Measurements from ENCODE around the gene SORBS1.

Gene SORBS1

DNA sequence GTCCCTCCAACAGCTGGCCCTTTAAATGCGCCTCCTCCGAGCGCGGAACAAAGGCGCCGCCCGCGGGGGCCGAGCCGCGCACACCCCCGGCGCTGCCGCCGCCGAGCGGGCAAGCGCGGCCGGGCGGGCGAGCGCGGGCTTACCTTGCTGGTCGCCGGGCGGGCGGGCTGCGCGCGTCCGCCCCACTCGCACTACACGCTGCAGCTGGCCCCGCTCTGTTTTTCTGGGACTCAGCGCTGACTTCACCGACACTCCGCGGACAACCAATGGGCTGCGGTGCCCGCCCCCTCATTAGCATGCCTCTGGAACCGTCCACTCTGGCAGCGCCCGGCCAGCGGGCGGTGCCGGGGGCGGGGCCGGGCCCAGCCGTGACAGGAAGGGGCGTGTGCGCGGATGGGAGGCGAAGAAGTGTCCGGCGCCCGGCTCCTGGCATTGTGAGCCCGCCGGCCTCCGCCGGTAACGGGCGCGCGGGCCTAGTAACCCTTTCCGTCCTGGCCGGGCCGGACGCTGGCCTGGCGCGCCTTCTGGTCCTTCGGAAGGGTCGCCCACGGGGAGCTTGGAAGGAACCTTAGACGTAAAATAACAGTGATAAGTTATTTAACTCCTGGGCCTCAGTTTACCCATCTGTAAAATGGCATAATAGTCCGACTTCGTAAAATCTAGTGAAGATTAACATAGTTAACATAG lies at the start of gene SORBS1:
SORBS1 (minus strand) TSS at position 195 of the 687 bp plus-strand sequence. CDS start 120,236 bp downstream, outside the sequence.
- H3K36me3 ChIP-seq (ENCODE audit: insufficient read depth, low read depth, low read length) = no peaks in the 10 kb centered on the region
- H3K27ac ChIP-seq (ENCODE audit: low read length) = no peak within 1 kb of the TSS
- no peaks in the 10 kb centered on the region for H3K9me3 ChIP-seq (ENCODE audit: insufficient read depth, low read depth, low read length)
- peaks cover 12% of the 10 kb centered on the region for H3K27me3 ChIP-seq (ENCODE audit: insufficient read depth, low read length)
- peaks cover 23% of the 10 kb centered on the region; the same call in 1 of the 2 replicates for H3K4me1 ChIP-seq (ENCODE audit: insufficient read depth, low read length)
- peak within 1 kb of the TSS; percentile 94 for H3K4me3 ChIP-seq (ENCODE audit: low read length)
- H3K9ac ChIP-seq (ENCODE audit: low read depth, low read length) = peak within 1 kb of the TSS; percentile 72; the same call in 1 of the 2 replicates

DNA sequence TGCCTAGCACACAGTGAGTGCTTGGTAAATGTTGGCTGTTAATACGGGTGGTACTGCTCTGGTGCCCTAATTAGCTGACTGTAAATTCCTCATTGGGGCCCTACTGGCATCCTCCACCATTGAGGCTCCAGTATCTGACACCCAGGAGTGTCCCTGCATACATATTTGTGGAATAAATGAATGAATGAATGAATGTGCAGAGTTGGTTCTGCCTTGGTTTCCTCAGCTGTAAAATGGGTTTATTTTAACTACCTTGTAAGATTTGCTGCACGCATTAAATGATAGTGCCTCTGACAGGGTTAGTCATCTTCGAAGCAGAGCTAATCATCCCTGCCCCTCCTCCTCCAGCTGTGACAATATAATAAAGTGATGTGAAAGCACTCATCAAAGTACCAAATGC lies 49.6 kb upstream of the SORBS1 start:
- H3K27me3 ChIP-seq (ENCODE audit: insufficient read depth, low read length) = no peaks in the 10 kb centered on the region
- H3K36me3 ChIP-seq (ENCODE audit: insufficient read depth, low read depth, low read length) = peaks cover 98% of the 10 kb centered on the region
- no peaks in the 10 kb centered on the region for H3K4me1 ChIP-seq (ENCODE audit: insufficient read depth, low read length)
- no peak overlapping the region for H3K9ac ChIP-seq (ENCODE audit: low read depth, low read length)
- H3K4me3 ChIP-seq (ENCODE audit: low read length) = no peak overlapping the region
- no peaks in the 10 kb centered on the region for H3K9me3 ChIP-seq (ENCODE audit: insufficient read depth, low read depth, low read length)
- no peak overlapping the region for H3K27ac ChIP-seq (ENCODE audit: low read length)

DNA sequence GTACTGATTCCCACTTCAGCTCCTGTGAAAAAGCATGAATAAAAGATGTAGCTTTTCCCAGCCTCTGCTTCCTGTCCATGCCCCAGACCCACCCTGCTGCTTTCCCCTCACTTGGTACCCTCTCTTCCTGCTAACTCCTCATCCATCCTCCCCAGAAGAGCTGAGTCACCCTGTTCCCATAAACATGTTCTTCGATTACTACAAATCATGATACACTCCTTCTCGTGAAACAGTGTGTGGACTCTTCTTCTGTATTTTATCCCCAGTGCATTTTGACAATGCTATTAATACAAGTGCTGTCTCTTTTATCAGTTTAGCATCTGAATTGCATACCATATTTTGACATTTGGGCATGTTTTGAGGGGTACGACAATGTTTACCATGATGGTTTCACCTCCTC lies 45.8 kb upstream of the SORBS1 start:
- H3K4me1 ChIP-seq (ENCODE audit: insufficient read depth, low read length) = 0 out of 2 replicates have a peak, but pooled peaks cover 4% of the 10 kb centered on the region
- peaks cover 66% of the 10 kb centered on the region for H3K36me3 ChIP-seq (ENCODE audit: insufficient read depth, low read depth, low read length)
- H3K4me3 ChIP-seq (ENCODE audit: low read length) = no peak overlapping the region
- no peaks in the 10 kb centered on the region for H3K9me3 ChIP-seq (ENCODE audit: insufficient read depth, low read depth, low read length)
- no peak overlapping the region for H3K9ac ChIP-seq (ENCODE audit: low read depth, low read length)
- no peaks in the 10 kb centered on the region for H3K27me3 ChIP-seq (ENCODE audit: insufficient read depth, low read length)
- no peak overlapping the region for H3K27ac ChIP-seq (ENCODE audit: low read length)

DNA sequence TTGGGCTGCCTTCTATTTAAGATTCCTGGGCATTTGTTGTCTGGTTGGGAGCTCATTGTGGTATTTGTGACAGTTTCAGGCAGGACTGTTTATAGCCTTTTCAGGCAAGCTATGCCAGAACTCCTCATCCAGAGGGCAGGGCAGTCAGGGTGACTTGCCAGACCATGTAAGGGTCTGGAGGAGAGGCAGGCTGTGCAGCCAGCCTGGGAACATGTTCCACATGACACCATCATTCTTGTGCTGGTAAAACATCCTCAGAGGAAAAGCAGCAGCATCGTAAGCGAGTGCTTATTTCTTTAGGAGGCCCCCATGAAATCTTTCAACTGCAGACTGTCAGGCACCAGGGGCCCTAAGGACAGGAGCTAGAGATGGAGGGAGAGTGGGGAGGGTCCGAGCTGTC lies 44.0 kb upstream of the SORBS1 start:
- Histone ChIP-seq H3K27ac (ENCODE audit: low read length) (no peak overlapping the region), H3K9ac (ENCODE audit: low read depth, low read length) (no peak overlapping the region), H3K36me3 (ENCODE audit: insufficient read depth, low read depth, low read length) (peaks cover 49% of the 10 kb centered on the region), H3K9me3 (ENCODE audit: insufficient read depth, low read depth, low read length) (no peaks in the 10 kb centered on the region), H3K27me3 (ENCODE audit: insufficient read depth, low read length) (no peaks in the 10 kb centered on the region), H3K4me1 (ENCODE audit: insufficient read depth, low read length) (0 out of 2 replicates have a peak, but pooled peaks cover 4% of the 10 kb centered on the region), H3K4me3 (ENCODE audit: low read length) (no peak overlapping the region)

DNA sequence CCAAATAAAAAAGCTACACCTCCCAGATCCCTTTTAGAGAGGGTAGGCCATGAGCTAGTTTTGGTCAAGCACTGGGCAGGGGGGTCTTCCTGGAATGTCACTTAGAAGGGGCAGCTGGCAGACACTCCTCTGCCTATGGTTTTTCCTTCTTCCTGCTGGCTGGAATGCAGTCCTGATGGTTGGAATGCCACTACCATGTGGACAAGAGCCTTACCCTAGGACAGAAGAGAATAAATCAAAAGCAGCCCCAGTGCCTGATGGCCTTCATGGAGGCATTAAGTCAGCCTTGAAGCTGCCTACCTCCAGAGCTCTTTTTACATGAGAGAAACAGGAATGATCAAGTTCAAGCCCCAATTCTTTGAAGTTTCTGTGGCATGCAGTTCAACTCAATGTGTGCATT lies 43.5 kb upstream of the SORBS1 start:
- H3K9ac ChIP-seq (ENCODE audit: low read depth, low read length) = no peak overlapping the region
- H3K27ac ChIP-seq (ENCODE audit: low read length) = no peak overlapping the region
- 0 out of 2 replicates have a peak, but pooled peaks cover 4% of the 10 kb centered on the region for H3K4me1 ChIP-seq (ENCODE audit: insufficient read depth, low read length)
- H3K4me3 ChIP-seq (ENCODE audit: low read length) = no peak overlapping the region
- H3K9me3 ChIP-seq (ENCODE audit: insufficient read depth, low read depth, low read length) = no peaks in the 10 kb centered on the region
- H3K36me3 ChIP-seq (ENCODE audit: insufficient read depth, low read depth, low read length) = peaks cover 43% of the 10 kb centered on the region
- no peaks in the 10 kb centered on the region for H3K27me3 ChIP-seq (ENCODE audit: insufficient read depth, low read length)

DNA sequence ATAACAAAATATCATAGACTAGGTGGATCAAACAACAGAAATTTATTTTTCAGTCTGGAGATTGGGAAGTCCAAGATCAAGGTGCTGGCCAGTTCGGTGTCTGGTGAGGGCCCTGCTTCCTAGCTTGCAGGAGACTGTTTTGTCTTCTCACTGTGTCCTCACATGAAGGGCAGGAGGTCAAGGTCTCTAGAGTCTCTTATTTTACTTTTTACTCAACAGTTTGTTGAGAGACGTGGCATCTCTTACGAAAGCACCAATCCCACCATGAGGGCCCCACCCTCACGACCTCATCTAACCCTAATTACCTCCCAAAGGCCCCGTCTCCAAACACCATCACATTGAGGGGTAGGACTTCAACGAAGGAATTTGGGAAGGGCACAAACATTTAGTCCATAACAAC lies 41.2 kb upstream of the SORBS1 start:
- no peaks in the 10 kb centered on the region for H3K9me3 ChIP-seq (ENCODE audit: insufficient read depth, low read depth, low read length)
- H3K9ac ChIP-seq (ENCODE audit: low read depth, low read length) = no peak overlapping the region
- no peaks in the 10 kb centered on the region for H3K27me3 ChIP-seq (ENCODE audit: insufficient read depth, low read length)
- peaks cover 23% of the 10 kb centered on the region for H3K36me3 ChIP-seq (ENCODE audit: insufficient read depth, low read depth, low read length)
- no peak overlapping the region for H3K4me3 ChIP-seq (ENCODE audit: low read length)
- H3K27ac ChIP-seq (ENCODE audit: low read length) = no peak overlapping the region
- 0 out of 2 replicates have a peak, but pooled peaks cover 4% of the 10 kb centered on the region for H3K4me1 ChIP-seq (ENCODE audit: insufficient read depth, low read length)

DNA sequence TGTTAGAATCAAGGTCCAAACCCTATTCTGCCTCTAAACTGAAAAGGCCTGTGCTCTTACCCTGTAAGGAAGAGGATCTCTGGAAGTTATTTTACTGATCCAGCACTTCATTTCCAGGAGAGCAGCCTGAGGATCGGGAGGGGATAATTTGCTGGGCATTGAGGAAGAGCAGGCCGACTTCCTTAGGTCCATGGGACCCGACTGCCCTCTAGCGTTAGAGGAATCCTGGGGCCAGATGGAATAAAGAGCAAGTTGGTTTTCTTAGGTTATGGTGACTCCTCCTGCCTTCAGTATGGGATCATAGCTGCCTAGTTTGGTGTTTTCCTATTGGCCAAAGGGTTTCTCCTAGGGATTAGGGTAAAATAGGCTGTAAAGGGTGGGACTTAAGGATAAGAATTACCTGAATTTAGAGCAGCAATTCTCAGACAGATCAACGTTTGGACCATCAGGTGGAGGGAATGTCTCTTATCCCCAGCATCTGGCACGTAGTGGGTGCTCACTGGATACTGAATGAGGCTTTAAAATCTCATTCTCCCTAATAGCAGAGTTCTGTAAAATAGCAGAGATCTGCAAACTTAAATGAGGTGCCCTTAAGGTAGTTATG lies 40.0 kb upstream of the SORBS1 start:
- H3K9me3 ChIP-seq (ENCODE audit: insufficient read depth, low read depth, low read length) = no peaks in the 10 kb centered on the region
- H3K36me3 ChIP-seq (ENCODE audit: insufficient read depth, low read depth, low read length) = peaks cover 11% of the 10 kb centered on the region
- H3K4me3 ChIP-seq (ENCODE audit: low read length) = no peak overlapping the region
- no peak overlapping the region for H3K27ac ChIP-seq (ENCODE audit: low read length)
- 0 out of 2 replicates have a peak, but pooled peaks cover 4% of the 10 kb centered on the region for H3K4me1 ChIP-seq (ENCODE audit: insufficient read depth, low read length)
- no peaks in the 10 kb centered on the region for H3K27me3 ChIP-seq (ENCODE audit: insufficient read depth, low read length)
- no peak overlapping the region for H3K9ac ChIP-seq (ENCODE audit: low read depth, low read length)

DNA sequence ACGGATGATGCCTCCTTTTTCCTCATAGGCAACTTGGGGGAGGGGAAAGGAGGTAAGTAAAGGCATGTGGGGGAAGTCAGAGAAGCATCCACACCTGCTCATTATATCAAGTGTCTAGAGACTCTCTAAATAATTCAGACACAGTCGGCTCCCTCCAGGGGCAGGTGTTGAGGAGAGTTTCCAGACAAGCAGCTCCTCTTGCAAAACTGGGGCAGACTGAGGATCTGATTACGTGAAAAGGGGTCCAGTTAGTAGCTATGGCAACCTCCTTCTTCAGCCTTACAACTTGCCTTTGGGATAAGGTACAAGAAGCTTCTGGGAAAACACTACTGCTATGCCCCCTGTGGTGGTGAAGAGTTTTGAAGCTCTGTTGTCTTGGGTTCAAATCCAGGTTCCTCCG lies 39.0 kb upstream of the SORBS1 start:
- Histone ChIP-seq H3K36me3 (ENCODE audit: insufficient read depth, low read depth, low read length) (peaks cover under 1% of the 10 kb centered on the region; the same call in 1 of the 2 replicates), H3K4me3 (ENCODE audit: low read length) (no peak overlapping the region), H3K27ac (ENCODE audit: low read length) (no peak overlapping the region), H3K9ac (ENCODE audit: low read depth, low read length) (no peak overlapping the region), H3K9me3 (ENCODE audit: insufficient read depth, low read depth, low read length) (no peaks in the 10 kb centered on the region), H3K4me1 (ENCODE audit: insufficient read depth, low read length) (0 out of 2 replicates have a peak, but pooled peaks cover 4% of the 10 kb centered on the region), H3K27me3 (ENCODE audit: insufficient read depth, low read length) (no peaks in the 10 kb centered on the region)

DNA sequence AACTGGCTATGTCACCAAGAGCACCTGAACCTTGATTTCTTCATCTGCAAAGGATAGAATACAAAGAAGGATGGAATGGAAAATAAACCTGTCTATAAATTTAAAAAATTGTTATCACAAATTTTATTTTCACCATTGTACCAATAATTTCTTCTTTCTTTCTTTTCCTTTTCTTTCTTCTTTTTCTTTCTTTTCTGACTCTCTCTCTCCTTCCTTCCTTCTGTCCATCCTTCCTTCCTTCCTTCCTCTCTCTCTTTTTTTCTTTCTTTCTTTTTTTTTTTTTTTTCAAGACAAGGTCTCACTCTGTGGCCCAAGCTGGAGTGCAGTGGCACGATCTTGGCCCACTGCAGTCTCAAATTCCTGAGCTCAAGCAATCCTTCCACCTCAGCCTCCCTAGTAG lies 36.6 kb upstream of the SORBS1 start:
- Histone ChIP-seq H3K9me3 (ENCODE audit: insufficient read depth, low read depth, low read length) (no peaks in the 10 kb centered on the region), H3K4me1 (ENCODE audit: insufficient read depth, low read length) (no peaks in the 10 kb centered on the region), H3K9ac (ENCODE audit: low read depth, low read length) (no peak overlapping the region), H3K36me3 (ENCODE audit: insufficient read depth, low read depth, low read length) (no peaks in the 10 kb centered on the region), H3K27ac (ENCODE audit: low read length) (no peak overlapping the region), H3K27me3 (ENCODE audit: insufficient read depth, low read length) (no peaks in the 10 kb centered on the region), H3K4me3 (ENCODE audit: low read length) (no peak overlapping the region)

DNA sequence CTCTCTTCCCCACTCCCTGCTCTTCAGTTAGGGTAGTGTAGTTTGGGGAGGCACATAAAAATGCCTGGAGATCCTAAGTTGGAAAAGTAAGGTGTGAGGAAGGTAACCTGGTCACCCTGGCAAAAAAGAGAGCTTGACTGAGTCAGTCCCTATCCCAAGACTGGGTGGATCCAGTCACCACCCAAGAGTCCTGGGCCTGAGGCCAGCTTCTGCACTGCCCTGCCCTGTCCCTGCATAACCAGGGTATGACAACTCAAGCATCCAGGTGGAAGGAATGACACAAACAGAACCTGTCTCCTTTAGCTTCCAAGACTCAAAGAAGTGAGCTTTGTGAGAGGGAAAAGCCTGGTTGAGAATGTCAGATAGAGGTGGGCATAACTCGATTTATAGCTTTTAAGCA lies 26.9 kb upstream of the SORBS1 start:
- H3K9me3 ChIP-seq (ENCODE audit: insufficient read depth, low read depth, low read length) = no peaks in the 10 kb centered on the region
- no peaks in the 10 kb centered on the region for H3K36me3 ChIP-seq (ENCODE audit: insufficient read depth, low read depth, low read length)
- no peaks in the 10 kb centered on the region for H3K27me3 ChIP-seq (ENCODE audit: insufficient read depth, low read length)
- no peak overlapping the region for H3K9ac ChIP-seq (ENCODE audit: low read depth, low read length)
- no peak overlapping the region for H3K27ac ChIP-seq (ENCODE audit: low read length)
- H3K4me1 ChIP-seq (ENCODE audit: insufficient read depth, low read length) = no peaks in the 10 kb centered on the region
- H3K4me3 ChIP-seq (ENCODE audit: low read length) = no peak overlapping the region

DNA sequence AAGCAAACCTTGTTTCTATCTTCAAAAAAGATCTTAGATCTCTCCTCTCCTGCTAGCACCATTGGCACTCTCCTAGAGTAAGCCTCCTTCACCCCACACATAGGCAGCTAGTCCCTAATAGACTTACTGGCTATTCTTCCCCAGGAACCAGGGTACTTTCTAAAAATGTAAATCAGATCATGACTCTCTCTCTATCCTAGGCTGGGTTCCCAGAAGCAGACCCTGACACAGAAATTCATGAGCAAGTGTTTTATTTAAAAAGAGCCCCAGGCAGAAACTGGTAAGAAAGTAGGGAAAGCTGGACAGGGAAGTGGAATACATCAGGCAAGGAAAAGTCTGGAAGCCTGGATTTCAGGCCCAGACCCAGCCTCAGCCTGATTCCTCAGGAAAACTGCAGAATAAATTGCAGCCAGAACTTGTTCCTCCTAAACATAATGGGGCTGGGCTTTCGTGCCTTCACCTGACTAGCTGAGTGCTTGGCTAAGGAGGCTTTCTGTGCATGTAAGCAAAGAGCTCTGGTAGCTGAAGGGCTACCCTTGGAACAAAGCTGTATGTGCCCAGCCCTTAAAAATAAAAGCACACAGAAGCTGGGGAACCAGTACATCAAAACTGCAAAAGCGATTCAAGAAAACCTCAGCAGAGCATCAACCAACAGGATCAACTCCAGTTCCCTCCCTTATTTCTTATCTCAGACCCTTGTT lies 18.8 kb upstream of the SORBS1 start:
- no peaks in the 10 kb centered on the region for H3K4me1 ChIP-seq (ENCODE audit: insufficient read depth, low read length)
- no peak overlapping the region for H3K4me3 ChIP-seq (ENCODE audit: low read length)
- no peak overlapping the region for H3K27ac ChIP-seq (ENCODE audit: low read length)
- H3K9ac ChIP-seq (ENCODE audit: low read depth, low read length) = no peak overlapping the region
- no peaks in the 10 kb centered on the region for H3K27me3 ChIP-seq (ENCODE audit: insufficient read depth, low read length)
- H3K9me3 ChIP-seq (ENCODE audit: insufficient read depth, low read depth, low read length) = no peaks in the 10 kb centered on the region
- H3K36me3 ChIP-seq (ENCODE audit: insufficient read depth, low read depth, low read length) = no peaks in the 10 kb centered on the region

Measured in iPS-20b (cell line).